ENCODE data around the gene CAMK1D. TPM values are rescaled to one million over a fixed set of nuclear protein-coding genes. Genes with fewer than 3 reads are reported as not detected.
A peak's percentile ranks its signal among the peaks of the same experiment; 100 is the strongest.

The CAMK1D gene
- total RNA-seq, 6 experiments from 2014 or later: 5.3 to 10.8 (median 9.5) TPM

DNA sequence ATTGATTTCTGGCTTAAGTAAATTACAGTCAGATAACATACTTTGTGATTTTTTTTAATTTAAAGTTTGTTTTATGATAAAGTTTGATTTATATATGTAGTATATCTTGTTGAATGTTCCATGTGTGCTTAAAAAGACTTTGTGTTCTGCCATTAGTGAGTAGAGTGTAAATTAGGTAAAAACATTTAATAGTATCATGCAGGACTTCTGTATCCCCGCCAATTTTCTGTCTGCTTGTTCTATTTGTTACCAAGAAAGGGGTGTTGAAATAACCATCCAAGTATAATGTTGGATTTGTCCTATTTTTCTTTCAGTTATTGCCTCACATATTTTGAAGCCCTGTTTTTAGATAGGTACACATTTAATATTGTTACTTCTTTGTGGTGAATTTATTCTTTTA lies 172.1 kb downstream of the CAMK1D start:
- Histone ChIP-seq H3K27me3 (no peaks in the 10 kb centered on the region), H3K4me1 (peaks cover 0 to 4% (median 0%) of the 10 kb centered on the region in 4 donors), H3K9me3 (no peaks in the 10 kb centered on the region), H3K27ac (no peak overlapping the region), H3K4me3 (no peak overlapping the region), H3K36me3 (no peaks in the 10 kb centered on the region)
- DNase-seq (no peak), ATAC-seq (peak in 3 of 4 donors; percentile 25 to 82 (median 59))
- intact Hi-C loops (cut with DNase I): no loop called here
- WGBS (ENCODE audit: insufficient coverage, low coverage, low lambda C conversion rate, missing lambda C conversion rate): 21% methylated on average over 1 of the region's 1 CpG
- TF ChIP-seq CTCF (IDR thresholded peaks at IDR 0.05) (no peak), POLR2A (IDR thresholded peaks at IDR 0.05) (no peak)

GRCh38 chr10:12526311-12526710 lies 177.0 kb downstream of the CAMK1D start:
- no peaks in the 10 kb centered on the region for H3K27me3 ChIP-seq
- no peak overlapping the region for H3K27ac ChIP-seq
- H3K4me1 ChIP-seq: peaks cover 0 to 5% (median 3%) of the 10 kb centered on the region in 4 donors
- TF ChIP-seq CTCF (IDR thresholded peaks at IDR 0.05) (no peak), POLR2A (IDR thresholded peaks at IDR 0.05) (no peak)
- no peaks in the 10 kb centered on the region for H3K36me3 ChIP-seq
- H3K4me3 ChIP-seq: no peak overlapping the region
- 95% methylated on average over 4 of the region's 5 CpGs for WGBS (ENCODE audit: insufficient coverage, low coverage, low lambda C conversion rate, missing lambda C conversion rate)
- ATAC-seq (no peak), DNase-seq (no peak)
- no peaks in the 10 kb centered on the region for H3K9me3 ChIP-seq
- intact Hi-C loops (cut with DNase I): no loop called here

- ATAC-seq: peak in 1 of 4 donors; percentile 20
- no peaks in the 10 kb centered on the region for H3K9me3 ChIP-seq
- H3K27me3 ChIP-seq: no peaks in the 10 kb centered on the region
- 73% methylated on average over 5 of the region's 9 CpGs for WGBS (ENCODE audit: insufficient coverage, low coverage, low lambda C conversion rate, missing lambda C conversion rate)
- H3K4me1 ChIP-seq: peaks cover 0 to 11% (median 4%) of the 10 kb centered on the region in 4 donors
- H3K4me3 ChIP-seq: no peak overlapping the region
- intact Hi-C loops (cut with DNase I): no loop called here
- H3K27ac ChIP-seq: no peak overlapping the region
- no peak for DNase-seq
- no peak for TF ChIP-seq POLR2A (IDR thresholded peaks at IDR 0.05)
- TF ChIP-seq CTCF (IDR thresholded peaks at IDR 0.05): no peak
- H3K36me3 ChIP-seq: no peaks in the 10 kb centered on the region
These were observed 180.6 kb downstream of the CAMK1D start for GRCh38 chr10:12529976-12530375.

- no peak for TF ChIP-seq CTCF (IDR thresholded peaks at IDR 0.05)
- TF ChIP-seq POLR2A (IDR thresholded peaks at IDR 0.05): no peak
- DNase-seq: peak; percentile 66 to 88 (median 67)
- 38% methylated on average over 8 of the region's 12 CpGs for WGBS (ENCODE audit: insufficient coverage, low coverage, low lambda C conversion rate, missing lambda C conversion rate)
- no peaks in the 10 kb centered on the region for H3K36me3 ChIP-seq
- no peaks in the 10 kb centered on the region for H3K27me3 ChIP-seq
- intact Hi-C loops (cut with DNase I): no loop called here
- peaks cover 0 to 11% (median 4%) of the 10 kb centered on the region in 4 donors for H3K4me1 ChIP-seq
- no peak overlapping the region for H3K4me3 ChIP-seq
- ATAC-seq: peak; percentile 88 to 93 (median 90)
- H3K27ac ChIP-seq: peak overlapping the region in 2 of 3 donors; percentile 24 to 62
- no peaks in the 10 kb centered on the region for H3K9me3 ChIP-seq
These were observed 182.2 kb downstream of the CAMK1D start for GRCh38 chr10:12531305-12532220.

All from right lobe of liver (tissue), 6 donors.